Measurements from ENCODE around the gene SLC1A6.
"Not testable (repeated sequence)": the region's sequence is repeated elsewhere in the genome, so short reads cannot be mapped to it uniquely, and the experiment has no call there.

The SLC1A6 gene

DNA sequence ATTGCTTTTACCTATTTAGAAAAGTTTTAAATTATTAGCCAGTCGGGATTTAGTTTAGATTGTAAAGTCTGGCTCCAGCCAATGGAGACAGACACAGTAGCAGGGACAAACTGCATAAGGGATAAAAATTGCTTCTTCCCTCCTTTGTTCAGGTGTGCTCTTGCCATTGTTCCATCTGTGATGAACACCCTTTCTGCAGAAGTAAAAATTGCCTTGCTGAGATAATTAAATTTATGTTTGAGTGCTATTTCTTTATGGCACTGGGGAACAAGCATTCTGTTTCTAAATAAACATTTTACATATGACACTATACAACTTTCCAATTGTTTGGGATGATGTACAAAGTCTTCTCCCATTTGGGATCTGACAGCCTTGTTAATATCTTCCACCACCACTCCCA lies 20.4 kb downstream of the SLC1A6 start:
- in situ Hi-C loops (cut with MboI; ENCODE audit: low sequenced_read_pairs), result no loop called here

DNA sequence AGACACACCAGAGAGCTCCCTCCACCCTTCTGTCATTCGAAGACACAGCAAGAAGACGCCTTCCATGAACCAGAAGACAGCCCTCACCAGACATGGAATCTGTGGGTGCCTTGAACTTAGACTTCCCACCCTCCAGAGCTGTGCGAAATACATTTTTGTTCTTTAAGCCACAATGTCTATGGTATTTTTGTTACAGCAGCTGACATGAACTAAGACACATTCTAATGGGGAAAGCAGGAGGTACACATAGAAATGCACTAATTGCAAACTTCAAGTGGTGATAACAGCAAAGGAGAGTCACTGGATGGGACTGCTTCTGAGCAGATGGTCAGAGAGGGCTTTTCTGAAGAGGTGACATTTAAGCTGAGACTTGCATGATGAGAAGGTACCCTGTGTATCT lies 22.2 kb downstream of the SLC1A6 start:
- in situ Hi-C loops (cut with MboI; ENCODE audit: low sequenced_read_pairs), result no loop called here

- in situ Hi-C loops (cut with MboI; ENCODE audit: low sequenced_read_pairs), result no loop called here
These were observed 25.5 kb downstream of the SLC1A6 start for GRCh38 chr19:14954071-14954655.

DNA sequence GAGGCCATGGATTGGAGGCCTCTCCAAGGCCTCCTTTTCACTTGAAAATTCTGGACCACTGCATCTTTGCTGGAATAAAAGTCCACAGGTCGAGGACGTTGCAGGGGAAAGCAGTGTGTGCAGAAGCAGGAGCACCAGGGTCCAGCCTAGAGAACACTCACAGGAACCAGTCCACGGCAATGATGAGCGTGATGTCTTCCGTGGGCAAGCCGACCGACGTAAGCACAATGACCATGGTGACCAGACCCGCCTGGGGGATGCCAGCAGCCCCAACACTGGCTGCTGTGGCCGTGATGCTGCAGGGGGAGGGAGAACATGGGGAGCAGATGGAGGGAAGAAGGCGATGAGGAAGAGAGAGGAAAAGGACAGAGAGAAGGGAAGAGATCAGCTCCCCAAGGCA lies 26.9 kb downstream of the SLC1A6 start:
- in situ Hi-C loops (cut with MboI; ENCODE audit: low sequenced_read_pairs), result no loop called here

DNA sequence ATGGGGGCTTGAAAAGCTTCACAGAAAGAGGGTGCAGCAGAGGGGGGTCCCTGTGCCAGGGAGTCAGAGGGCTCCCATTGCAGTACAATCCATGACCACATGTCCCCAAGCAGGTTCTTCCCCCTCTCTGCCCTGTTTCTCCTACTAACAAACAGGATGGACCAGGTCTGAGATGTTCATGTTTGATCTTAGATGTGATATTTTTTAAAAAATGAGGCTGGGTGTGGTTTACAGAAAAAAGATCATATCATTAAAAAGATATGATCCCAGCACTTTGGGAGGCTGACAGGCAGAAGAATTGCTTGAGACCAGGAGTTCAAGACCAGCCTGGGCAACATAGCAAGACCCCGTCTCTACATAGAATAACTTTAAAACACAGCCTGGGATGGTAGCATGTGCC lies 29.2 kb downstream of the SLC1A6 start:
- in situ Hi-C loops (cut with MboI; ENCODE audit: low sequenced_read_pairs), result no loop called here

GRCh38 chr19:14949876-14950275 lies 29.8 kb downstream of the SLC1A6 start:
- in situ Hi-C loops (cut with MboI; ENCODE audit: low sequenced_read_pairs), result no loop called here

DNA sequence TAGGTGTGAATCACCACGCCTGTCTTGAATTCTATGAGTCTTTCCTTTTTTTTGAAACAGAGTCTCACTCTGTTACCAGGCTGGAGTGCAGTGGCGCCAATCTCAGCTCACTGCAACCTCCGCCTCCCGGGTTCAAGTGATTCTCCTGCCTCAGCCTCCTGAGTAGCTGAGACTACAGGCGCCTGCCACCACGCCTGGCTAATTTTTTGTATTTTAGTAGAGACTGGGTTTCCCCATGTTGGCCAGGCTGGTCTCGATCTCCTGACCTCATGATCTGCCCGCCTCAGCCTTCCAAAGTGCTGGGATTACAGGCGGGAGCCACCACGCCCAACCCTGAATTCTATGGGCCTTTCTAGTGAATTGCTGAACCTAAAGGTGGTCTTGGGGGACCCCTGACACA lies 30.3 kb downstream of the SLC1A6 start:
- in situ Hi-C loops (cut with MboI; ENCODE audit: low sequenced_read_pairs), result not testable (repeated sequence)

GRCh38 chr19:14944456-14944855 lies 35.2 kb downstream of the SLC1A6 start:
- in situ Hi-C loops (cut with MboI; ENCODE audit: low sequenced_read_pairs), result no loop called here

GRCh38 chr19:14943601-14944000 lies 36.1 kb downstream of the SLC1A6 start:
- in situ Hi-C loops (cut with MboI; ENCODE audit: low sequenced_read_pairs), result no loop called here

DNA sequence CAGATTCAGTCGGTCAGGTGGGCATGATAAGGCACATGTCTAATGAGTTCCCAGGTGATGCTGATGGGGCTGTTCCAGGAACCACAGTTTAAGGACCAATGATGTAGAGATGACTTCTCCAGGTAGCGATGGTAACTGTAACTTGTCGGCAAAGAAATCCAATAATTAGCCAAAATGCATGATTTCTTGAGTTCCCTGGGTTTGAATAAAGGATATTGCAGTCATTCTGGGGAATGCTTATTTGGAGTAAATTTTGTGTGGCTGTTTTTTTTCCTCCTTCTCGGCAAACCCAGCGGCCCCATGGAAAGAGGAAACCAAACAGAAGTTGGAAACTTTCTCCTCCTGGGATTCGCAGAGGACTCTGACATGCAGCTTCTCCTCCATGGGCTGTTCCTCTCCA lies 38.5 kb downstream of the SLC1A6 start, which contains the start of gene OR7C2:
Gene OR7C2 (plus strand): TSS at position 301 of the 400 bp plus-strand sequence. CDS start 0 bp downstream, at position 301.
- in situ Hi-C loops (cut with MboI; ENCODE audit: low sequenced_read_pairs), result no loop called here

- in situ Hi-C loops (cut with MboI; ENCODE audit: low sequenced_read_pairs), result no loop called here
These were observed 39.4 kb downstream of the SLC1A6 start for GRCh38 chr19:14940266-14940665.

GRCh38 chr19:14933506-14933905 lies 46.2 kb downstream of the SLC1A6 start:
- in situ Hi-C loops (cut with MboI; ENCODE audit: low sequenced_read_pairs), result no loop called here

DNA sequence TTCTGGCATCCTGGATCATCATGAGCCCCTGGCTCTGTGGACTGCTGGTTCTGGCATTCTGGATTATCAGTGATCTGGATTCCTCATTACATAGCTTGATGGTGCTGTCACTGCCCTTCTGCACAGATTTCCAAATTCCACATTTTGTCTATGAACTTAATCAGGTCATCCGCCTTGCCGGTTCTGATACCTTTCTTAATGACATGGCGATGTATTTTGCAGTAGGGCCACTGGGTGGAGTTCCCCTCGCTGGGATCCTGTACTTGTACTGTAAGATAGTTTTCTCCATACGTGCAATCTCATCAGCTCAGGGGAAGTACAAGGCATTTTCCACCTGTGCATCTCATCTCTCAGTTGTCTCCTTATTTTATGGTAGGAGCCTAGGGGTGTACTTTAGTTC lies 62.8 kb downstream of the SLC1A6 start:
- in situ Hi-C loops (cut with MboI; ENCODE audit: low sequenced_read_pairs), result no loop called here

- in situ Hi-C loops (cut with MboI; ENCODE audit: low sequenced_read_pairs), result no loop called here
These were observed 64.5 kb downstream of the SLC1A6 start for GRCh38 chr19:14915116-14915515.

DNA sequence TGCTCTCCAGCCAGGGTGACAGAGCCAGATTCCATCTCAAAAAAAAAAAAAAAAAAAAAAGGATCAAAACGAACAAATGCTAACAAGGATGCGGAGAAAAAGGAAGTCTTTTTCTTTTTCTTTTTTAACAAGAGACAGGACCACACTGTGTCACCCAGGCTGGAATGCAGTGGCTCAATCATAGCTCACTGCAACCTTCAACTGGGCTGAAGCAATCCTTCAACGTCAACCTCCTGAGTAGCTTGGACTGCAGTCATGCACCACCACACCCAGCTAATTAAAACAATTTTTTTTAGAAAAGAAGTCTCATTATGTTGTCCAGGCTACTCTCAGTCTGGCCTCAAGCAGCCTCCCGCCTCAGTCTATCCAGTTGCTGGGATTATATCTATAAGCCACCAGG lies 73.0 kb downstream of the SLC1A6 start:
- in situ Hi-C loops (cut with MboI; ENCODE audit: low sequenced_read_pairs), result no loop called here

DNA sequence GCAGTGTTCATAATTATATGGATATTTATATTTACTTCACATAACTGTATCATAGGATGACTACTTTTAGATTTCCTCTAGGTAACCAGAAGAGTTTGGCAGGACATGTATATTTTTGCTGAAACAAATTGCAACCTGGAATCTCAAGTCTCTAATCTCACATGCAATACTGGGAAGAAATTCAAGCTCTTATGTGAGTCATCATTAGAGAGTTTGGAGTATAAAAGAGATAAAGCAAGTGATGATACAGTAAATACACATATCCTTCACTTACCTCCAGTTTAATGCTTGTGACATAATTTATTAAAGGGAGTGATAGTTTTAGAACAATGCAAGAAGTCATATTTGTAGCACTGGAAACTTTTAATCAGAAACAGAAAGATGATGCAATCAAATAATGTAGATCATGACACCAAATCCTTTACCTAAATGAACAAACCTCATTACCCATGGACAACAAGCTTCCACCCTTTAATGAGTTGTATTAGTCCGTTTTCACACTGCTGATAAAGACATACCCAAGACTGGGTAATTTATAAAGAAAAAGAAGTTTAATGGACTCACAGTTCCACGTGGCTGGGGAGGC lies 77.9 kb downstream of the SLC1A6 start:
- in situ Hi-C loops (cut with MboI; ENCODE audit: low sequenced_read_pairs), result no loop called here

Measured in HL-60/S4 treated with retinoic acid at 250 ng/mL for 4 days and 3 days (cell line).